Fibroblast of villous mesenchyme (primary cell): ENCODE results near the gene WFDC13. TPM values are rescaled to one million over a fixed set of nuclear protein-coding genes. Genes with fewer than 3 reads are reported as not detected.
"Not testable (repeated sequence)": the region's sequence is repeated elsewhere in the genome, so short reads cannot be mapped to it uniquely, and the experiment has no call there.

Experiments
- DNase-seq: peaks from one replicate; pipeline ENCODE4 v3.0.0-alpha.2; 2010; ENCODE audit warnings: low read depth
- H3K4me3 ChIP-seq: 2 replicates; pipeline ENCODE4 v1.5.1; 2011; ENCODE audit warnings: low read depth, mild to moderate bottlenecking, low read length
- total RNA-seq: library from RNA; depleted of rRNA; stranded (reverse); fragments of >200 nt; gene quantifications from 2 replicates; pipeline ENCODE4 v1.2.3, GENCODE V29; 2012
- TF ChIP-seq, protein P1 (sequence below): IDR thresholded peaks from 2 replicates; pipeline ENCODE4 v1.5.1; 2012; ENCODE audit warnings: low read depth, mild to moderate bottlenecking, low read length; ENCODE audit not compliant: insufficient read depth

The WFDC13 gene
- total RNA-seq = not detected in 2 replicates

- no peak for DNase-seq
- H3K4me3 ChIP-seq = no peak within 1 kb of the TSS
- TF ChIP-seq, protein P1, sequence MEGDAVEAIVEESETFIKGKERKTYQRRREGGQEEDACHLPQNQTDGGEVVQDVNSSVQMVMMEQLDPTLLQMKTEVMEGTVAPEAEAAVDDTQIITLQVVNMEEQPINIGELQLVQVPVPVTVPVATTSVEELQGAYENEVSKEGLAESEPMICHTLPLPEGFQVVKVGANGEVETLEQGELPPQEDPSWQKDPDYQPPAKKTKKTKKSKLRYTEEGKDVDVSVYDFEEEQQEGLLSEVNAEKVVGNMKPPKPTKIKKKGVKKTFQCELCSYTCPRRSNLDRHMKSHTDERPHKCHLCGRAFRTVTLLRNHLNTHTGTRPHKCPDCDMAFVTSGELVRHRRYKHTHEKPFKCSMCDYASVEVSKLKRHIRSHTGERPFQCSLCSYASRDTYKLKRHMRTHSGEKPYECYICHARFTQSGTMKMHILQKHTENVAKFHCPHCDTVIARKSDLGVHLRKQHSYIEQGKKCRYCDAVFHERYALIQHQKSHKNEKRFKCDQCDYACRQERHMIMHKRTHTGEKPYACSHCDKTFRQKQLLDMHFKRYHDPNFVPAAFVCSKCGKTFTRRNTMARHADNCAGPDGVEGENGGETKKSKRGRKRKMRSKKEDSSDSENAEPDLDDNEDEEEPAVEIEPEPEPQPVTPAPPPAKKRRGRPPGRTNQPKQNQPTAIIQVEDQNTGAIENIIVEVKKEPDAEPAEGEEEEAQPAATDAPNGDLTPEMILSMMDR = no peak
These were observed at the start of gene WFDC13 for GRCh38 chr20:45701873-45702272. Gene WFDC13 (plus strand): TSS chr20:45702038. CDS start chr20:45702124, 86 bp downstream.

GRCh38 chr20:45657038-45657437 is 44.8 kb upstream of the WFDC13 start:
- not testable (repeated sequence) for DNase-seq, H3K4me3 ChIP-seq

GRCh38 chr20:45670139-45670538 is 31.7 kb upstream of the WFDC13 start, which contains the start of gene WFDC11:
Gene WFDC11 (minus strand): TSS chr20:45670239. CDS start chr20:45650600, 19,639 bp downstream.
- no peak for DNase-seq
- TF ChIP-seq, protein P1 = no peak
- H3K4me3 ChIP-seq = no peak within 1 kb of the TSS

DNA sequence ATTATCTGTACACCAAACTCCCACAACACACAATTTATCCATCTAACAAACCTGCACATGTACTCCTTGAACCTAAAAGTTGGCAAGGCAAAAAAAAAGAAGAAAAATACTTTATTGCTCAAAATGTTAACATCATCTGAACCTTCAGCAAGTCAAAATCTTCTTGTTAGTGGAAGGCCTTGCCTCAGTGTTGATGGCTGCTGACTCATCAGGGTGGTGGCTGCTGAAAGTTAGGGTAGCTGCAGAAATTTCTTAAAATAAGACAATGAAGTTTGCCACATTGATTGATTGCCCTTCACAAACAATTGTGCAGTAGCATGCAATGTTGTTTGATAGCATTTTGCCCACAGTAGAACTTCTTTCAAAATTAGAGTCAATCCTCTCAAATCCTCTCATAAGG is 29.1 kb upstream of the WFDC13 start:
- TF ChIP-seq, protein P1 = no peak
- no peak overlapping the region for H3K4me3 ChIP-seq
- DNase-seq = no peak

DNA sequence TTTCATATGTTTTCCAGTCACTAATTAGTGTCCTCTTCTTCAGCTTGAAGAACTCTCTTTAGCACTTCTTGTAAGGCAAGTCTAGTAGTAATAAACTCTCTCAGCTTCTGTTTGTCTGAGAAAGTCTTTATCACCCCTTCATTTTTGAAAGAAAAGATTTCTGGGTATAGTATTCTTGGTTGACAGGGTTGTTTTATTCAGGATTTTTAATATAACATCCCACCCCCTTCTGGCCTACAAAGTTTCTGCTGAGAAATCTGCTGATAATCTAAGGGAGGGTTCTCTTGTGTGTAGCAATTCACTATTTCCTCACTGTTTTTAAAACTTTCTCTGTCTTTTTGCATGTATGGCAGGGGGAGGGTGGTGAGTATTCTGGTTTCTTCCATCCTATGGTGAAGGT is 22.2 kb upstream of the WFDC13 start:
- DNase-seq = no peak
- TF ChIP-seq, protein P1 = no peak
- H3K4me3 ChIP-seq = no peak overlapping the region

DNA sequence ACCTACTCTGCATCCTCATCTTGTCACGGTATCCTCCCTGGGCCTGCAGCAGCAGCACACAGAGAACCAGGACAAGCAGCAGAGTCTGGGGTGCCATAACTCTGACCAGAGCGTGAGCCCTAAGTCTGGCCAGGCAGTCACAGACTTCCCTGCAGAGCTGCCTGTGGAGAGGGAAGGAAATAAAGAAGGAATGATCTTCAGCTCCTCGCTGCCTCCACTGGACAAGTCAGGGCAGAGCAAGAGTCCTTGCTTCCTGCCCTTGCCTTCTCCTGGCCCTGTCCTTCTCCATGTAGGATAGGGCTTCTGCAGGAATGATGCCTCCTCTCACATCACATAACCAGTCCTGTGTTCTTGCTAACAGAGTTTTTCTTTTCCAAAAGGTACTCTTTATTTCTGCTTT is 15.9 kb upstream of the WFDC13 start:
- H3K4me3 ChIP-seq = no peak overlapping the region
- peak; percentile 3 for DNase-seq
- TF ChIP-seq, protein P1 = peak; percentile 34

- not testable (repeated sequence) for H3K4me3 ChIP-seq, DNase-seq
These were observed 8.5 kb upstream of the WFDC13 start for GRCh38 chr20:45693346-45693745.

GRCh38 chr20:45695496-45695895 is 6.3 kb upstream of the WFDC13 start:
- TF ChIP-seq, protein P1 = no peak

More at GRCh38 chr20:45695496-45695895, 6.3 kb upstream of the WFDC13 start:
- no peak for DNase-seq
- H3K4me3 ChIP-seq = no peak overlapping the region
